GM18909 (cell line): Measurements from ENCODE around the gene CAMK1D.
"Not testable (repeated sequence)": the region's sequence is repeated elsewhere in the genome, so short reads cannot be mapped to it uniquely, and the experiment has no call there.

Experiments
- ATAC-seq: cut with Tn5 transposase; IDR thresholded peaks from one replicate; pipeline ENCODE4 v1.9.1; 2021; ENCODE audit warnings: mild to moderate bottlenecking; ENCODE audit not compliant: unreplicated experiment, poor library complexity

CAMK1D gene

GRCh38 chr10:12348870-12349628, at the start of gene CAMK1D:
TSS of gene CAMK1D (plus strand) at chr10:12349547.
- ATAC-seq = peak; percentile 57

GRCh38 chr10:12301036-12301435, 48.3 kb upstream of the CAMK1D start:
- not testable (repeated sequence) for ATAC-seq

GRCh38 chr10:12308057-12308456, 41.3 kb upstream of the CAMK1D start:
- no peak for ATAC-seq

GRCh38 chr10:12308736-12309375, 40.5 kb upstream of the CAMK1D start:
- no peak for ATAC-seq

- ATAC-seq = not testable (repeated sequence)
These were observed 39.6 kb upstream of the CAMK1D start for GRCh38 chr10:12309783-12310182.

- no peak for ATAC-seq
These were observed 34.5 kb upstream of the CAMK1D start for GRCh38 chr10:12314836-12315235.

- no peak for ATAC-seq
These were observed 30.3 kb upstream of the CAMK1D start for GRCh38 chr10:12319076-12319475.

- ATAC-seq = no peak
These were observed 28.5 kb upstream of the CAMK1D start for GRCh38 chr10:12320892-12321291.

DNA sequence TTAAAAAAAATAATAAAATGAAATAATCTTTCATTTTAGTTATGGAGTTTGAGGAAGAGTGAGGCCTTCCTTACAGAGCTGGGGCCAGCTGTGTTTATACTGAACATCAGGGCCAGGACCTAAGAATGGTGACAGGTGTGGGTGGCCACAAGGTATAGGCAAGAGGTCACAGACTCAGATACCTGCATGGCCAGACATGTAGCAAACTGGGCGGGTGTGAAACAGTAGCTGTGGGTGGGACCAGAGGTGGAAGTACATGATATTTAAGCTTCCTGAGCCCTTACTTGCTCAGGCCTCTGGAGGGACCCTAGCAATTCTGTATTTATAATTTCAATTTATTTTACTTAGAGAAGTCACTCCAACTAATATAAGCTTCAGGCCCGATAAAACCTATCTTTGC, 27.7 kb upstream of the CAMK1D start:
- ATAC-seq = no peak

GRCh38 chr10:12322583-12323131, 26.7 kb upstream of the CAMK1D start:
- ATAC-seq = no peak

DNA sequence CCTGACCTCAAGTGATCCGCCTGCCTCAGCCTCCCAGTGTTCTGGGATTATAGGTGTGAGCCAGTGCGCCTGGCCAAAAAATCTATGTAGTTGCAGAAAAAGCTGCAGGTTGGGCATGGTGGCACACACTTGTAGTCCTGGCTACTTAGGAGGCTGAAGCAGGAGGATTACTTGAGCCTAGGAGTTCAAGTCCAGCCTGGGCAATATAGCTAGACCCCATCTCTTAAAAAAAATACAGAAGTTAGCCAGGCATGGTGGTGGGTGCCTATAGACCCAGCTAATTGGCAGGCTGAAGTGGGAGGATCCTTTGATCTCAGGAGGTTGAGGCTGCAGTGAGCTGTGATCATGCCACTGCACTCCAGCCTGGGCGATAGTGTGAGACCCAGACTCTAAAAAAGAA, 24.8 kb upstream of the CAMK1D start:
- ATAC-seq = no peak

DNA sequence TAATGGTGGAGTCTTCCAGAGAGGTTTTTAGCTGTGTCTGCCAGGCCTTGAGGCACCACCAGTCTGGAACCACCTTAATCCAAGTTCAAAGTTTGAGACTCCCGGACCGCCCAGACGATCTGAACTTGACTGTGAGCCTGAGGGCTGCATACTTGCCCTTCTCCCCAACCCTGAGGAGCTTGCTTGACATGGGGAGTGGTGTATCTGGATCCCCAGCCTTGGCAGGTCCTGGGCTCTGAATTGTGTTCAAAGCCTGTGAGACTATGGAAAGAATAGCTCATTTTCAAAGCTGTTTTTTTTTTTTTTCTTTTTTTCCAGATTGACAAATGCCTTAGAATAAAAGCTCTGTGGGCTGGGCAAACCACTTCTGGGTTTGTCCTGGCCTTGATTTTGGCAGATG, 22.3 kb upstream of the CAMK1D start:
- ATAC-seq = no peak

GRCh38 chr10:12327476-12327875, 21.9 kb upstream of the CAMK1D start:
- ATAC-seq = no peak

DNA sequence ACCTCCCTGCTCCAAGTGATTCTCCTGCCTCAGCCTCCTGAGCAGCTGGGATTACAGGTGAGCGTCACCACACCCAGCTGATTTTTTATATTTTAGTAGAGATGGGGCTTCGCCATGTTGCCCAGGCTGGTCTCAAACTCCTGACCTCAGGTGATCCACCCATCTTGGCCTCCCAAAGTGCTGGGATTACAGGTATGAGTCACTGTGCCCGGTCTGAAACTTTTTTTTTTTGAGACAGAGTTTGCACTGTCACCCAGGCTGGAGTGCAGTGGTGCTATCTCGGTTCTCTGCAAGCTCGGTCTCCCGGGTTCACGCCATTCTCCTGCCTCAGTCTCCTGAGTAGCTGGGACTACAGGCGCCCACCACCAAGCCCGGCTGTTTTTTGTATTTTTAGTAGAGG, 21.0 kb upstream of the CAMK1D start:
- ATAC-seq = not testable (repeated sequence)

DNA sequence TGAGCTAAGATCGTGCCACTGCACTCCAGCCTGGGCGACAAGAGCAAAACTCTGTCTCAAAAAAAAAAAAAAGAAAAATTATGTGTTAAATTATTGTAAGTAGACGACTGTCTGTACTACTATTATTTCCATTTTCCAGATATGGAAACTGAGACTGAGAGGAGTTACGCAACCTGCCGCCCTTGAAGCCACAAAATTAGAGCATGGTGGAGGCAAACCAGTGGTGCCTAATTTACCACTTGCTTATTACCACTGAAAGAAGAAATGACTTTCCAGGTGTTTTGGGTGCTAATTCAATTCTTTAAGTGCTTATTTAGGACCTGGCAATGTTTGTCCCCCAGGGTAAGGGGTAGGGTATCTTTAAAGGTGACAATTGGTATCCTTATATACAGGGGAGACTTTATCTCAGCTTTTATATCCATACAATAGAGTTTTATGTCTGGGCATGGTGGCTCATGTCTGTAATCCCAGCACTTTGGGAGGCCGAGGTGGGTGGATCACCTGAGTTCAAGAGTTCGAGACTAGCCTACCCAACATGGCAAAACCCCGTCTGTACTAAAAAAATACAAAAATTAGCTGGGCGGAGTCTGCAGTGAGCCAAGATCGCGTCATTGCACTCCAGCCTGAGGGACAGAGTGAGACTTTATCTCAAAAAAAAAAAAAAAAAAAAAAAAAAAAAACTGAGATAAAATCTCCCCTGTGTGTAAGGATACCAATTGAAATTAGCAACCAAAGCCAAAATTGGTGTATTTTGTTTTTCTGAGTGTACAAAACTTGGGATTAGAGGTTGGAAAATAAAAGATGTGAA, 16.6 kb upstream of the CAMK1D start:
- no peak for ATAC-seq

DNA sequence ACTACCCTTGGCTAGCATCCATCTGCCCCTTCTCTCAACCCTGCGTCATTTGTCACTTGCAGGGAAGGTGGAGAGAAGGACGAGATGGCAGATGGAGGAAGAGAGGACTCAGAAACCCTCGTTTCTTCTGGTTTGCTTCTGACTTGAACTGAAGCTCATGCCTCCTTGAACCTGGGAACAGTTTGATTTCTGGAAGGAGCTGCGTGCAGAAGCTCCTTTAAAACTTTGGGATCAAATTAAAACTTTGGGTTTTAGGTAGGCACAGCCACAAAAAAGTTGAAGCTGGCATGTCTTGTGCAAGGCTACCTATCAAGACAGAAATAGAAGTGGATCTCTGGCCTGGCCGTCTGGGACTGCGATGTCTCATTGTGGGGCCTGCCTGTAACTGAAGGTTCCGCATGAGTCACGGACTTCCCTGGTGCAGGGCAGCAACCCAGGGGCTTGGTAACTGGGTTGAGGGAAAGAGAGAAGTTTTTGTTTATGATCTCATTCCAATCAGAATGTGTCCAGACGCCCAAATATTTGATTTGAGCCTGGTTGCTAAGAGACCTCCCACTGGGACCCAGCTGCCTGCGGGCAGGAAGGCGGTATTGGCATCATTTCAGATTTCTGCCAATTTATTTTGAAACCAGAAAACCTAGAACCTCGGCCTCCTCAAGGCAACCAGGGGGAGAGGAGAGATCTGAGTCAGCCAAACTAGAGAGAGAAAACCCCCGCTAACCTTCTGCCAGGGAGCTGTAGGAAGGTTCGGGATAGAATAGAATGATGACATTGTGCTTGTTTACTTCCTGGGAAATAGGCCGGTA, 15.8 kb upstream of the CAMK1D start:
- peak; percentile 70 for ATAC-seq

- ATAC-seq = no peak
These were observed 15.2 kb upstream of the CAMK1D start for GRCh38 chr10:12334186-12334530.

DNA sequence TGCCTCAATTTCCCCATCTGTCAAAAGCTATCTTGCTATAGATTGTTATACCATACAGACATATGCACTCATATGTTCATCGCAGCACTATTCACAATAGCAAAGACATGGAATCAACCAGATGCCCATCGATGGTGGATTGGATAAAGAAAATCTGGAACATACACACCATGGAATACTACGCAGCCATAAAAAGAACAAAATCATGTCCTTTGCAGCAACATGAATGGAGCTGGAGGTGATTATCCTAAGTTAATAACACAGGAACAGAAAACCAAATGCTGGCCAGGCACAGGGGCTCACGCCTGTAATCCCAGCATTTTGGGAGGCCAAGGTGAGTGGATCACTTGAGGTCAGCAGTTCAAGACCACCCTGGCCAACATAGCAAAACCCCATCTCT, 14.2 kb upstream of the CAMK1D start:
- ATAC-seq = not testable (repeated sequence)

GRCh38 chr10:12337453-12338372, 11.6 kb upstream of the CAMK1D start:
- ATAC-seq = no peak
